Measurements from ENCODE around the gene ZNF593OS. TPM values are rescaled to one million over a fixed set of nuclear protein-coding genes. Genes with fewer than 3 reads are reported as not detected.

ZNF593OS gene
- total RNA-seq, 1 experiment from 2014 or later: not detected

DNA sequence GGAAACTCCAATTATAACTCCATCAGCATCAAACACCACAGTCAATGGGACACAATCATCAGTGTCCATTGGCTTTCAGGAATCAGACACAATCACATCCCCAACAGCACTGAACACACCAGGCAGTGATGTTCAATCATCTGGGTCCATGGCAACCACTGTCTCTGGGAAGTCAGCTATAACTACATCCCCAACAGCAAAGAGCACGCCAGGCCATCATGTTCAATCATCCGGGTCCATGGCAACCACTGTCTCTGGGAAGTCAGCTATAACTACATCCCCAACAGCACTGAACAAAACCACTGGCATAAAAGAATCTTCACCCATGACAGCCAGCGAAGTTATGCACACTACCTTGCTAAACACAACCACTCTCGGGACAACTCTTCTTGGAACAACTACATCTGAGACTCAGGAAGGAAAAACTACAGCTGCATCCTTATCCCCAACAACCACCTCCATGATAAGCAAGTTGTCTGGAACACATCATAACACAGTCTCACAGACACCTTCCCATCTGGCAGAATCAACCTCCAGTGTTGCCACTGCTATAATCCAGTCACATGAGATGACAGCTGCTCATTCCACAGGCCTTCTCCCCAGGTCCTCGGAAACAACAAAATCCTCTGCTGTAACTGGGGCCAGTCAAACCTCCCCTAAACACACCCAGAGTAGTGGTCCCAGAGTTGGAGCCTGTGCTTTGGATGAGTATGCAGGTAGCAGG lies 38.7 kb upstream of the ZNF593OS start:
- Mint-ChIP-seq H3K9me3 (no peaks in the 10 kb centered on the region), H3K4me3 (no peak overlapping the region), H3K27me3 (ENCODE audit: low read depth) (peaks cover 5% of the 10 kb centered on the region), H3K4me1 (no peaks in the 10 kb centered on the region), H3K27ac (no peak overlapping the region), H3K36me3 (ENCODE audit: insufficient read depth in 1 of 3, low read depth in 3 of 3) (no peaks in the 10 kb centered on the region)
- H3K4ac ChIP-seq (ENCODE audit: low read depth, low read length): no peak overlapping the region
- H2BK120ac ChIP-seq (ENCODE audit: low read depth, low read length, poor library complexity, severe bottlenecking): no peak overlapping the region
- no peaks in the 10 kb centered on the region for H3K4me1 ChIP-seq (ENCODE audit: insufficient read depth, low read length)
- H3K18ac ChIP-seq (ENCODE audit: insufficient read length, low read depth, low read length): no peak overlapping the region
- TF ChIP-seq, protein P1, sequence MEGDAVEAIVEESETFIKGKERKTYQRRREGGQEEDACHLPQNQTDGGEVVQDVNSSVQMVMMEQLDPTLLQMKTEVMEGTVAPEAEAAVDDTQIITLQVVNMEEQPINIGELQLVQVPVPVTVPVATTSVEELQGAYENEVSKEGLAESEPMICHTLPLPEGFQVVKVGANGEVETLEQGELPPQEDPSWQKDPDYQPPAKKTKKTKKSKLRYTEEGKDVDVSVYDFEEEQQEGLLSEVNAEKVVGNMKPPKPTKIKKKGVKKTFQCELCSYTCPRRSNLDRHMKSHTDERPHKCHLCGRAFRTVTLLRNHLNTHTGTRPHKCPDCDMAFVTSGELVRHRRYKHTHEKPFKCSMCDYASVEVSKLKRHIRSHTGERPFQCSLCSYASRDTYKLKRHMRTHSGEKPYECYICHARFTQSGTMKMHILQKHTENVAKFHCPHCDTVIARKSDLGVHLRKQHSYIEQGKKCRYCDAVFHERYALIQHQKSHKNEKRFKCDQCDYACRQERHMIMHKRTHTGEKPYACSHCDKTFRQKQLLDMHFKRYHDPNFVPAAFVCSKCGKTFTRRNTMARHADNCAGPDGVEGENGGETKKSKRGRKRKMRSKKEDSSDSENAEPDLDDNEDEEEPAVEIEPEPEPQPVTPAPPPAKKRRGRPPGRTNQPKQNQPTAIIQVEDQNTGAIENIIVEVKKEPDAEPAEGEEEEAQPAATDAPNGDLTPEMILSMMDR (conservative IDR thresholded peaks at IDR 0.05): no peak
- no peaks in the 10 kb centered on the region for H3K79me1 ChIP-seq (ENCODE audit: insufficient read depth, low read depth, low read length, poor library complexity, severe bottlenecking)
- no peaks in the 10 kb centered on the region for H4K20me1 ChIP-seq (ENCODE audit: control insufficient read depth, insufficient read depth, insufficient read length)
- no peak overlapping the region for H4K91ac ChIP-seq (ENCODE audit: insufficient read length, low read depth, low read length)
- H3K9ac ChIP-seq (ENCODE audit: extremely low read depth, insufficient read length, low read length): no peak overlapping the region
- H3K27me3 ChIP-seq (ENCODE audit: insufficient read depth, low read length): no peaks in the 10 kb centered on the region
- H3K23me2 ChIP-seq (ENCODE audit: insufficient read length, low read depth, low read length, poor library complexity, severe bottlenecking): no peaks in the 10 kb centered on the region
- H2BK5ac ChIP-seq (ENCODE audit: insufficient read length, low read length): no peak overlapping the region
- no CpG with 5 or more reads among the region's 5 CpGs for WGBS (ENCODE audit: extremely low coverage, insufficient read length, low lambda C conversion rate)
- no peak overlapping the region for H3K27ac ChIP-seq (ENCODE audit: insufficient read length, low read depth, low read length)
- no peaks in the 10 kb centered on the region for H3K79me2 ChIP-seq (ENCODE audit: insufficient read depth, low read length)
- H3K9me3 ChIP-seq (ENCODE audit: control insufficient read depth, low read depth, low read length): no peaks in the 10 kb centered on the region
- no peak for DNase-seq
- H3K4me2 ChIP-seq (ENCODE audit: insufficient read depth, insufficient read length, low read length): no peak overlapping the region
- H3K14ac ChIP-seq (ENCODE audit: insufficient read depth, low read length): no peak overlapping the region
- H2BK12ac ChIP-seq (ENCODE audit: insufficient read length, low read depth, low read length): no peak overlapping the region
- H3K56ac ChIP-seq (ENCODE audit: insufficient read length, low read depth, low read length): no peak overlapping the region
- no peak overlapping the region for H4K8ac ChIP-seq (replicated peaks; ENCODE audit: insufficient read length, low read depth, low read length)
- no peak overlapping the region for H4K5ac ChIP-seq (ENCODE audit: insufficient read length, low read depth, low read length)
- H2BK20ac ChIP-seq (ENCODE audit: low read depth, low read length, poor library complexity, severe bottlenecking): no peak overlapping the region
- H2AFZ ChIP-seq (ENCODE audit: low read length): no peak overlapping the region
- H3K23ac ChIP-seq (ENCODE audit: insufficient read length, low read depth, low read length): no peak overlapping the region
- H2AK5ac ChIP-seq (ENCODE audit: insufficient read length, low read length): no peak overlapping the region
- H2BK15ac ChIP-seq (ENCODE audit: low read depth, low read length): no peak overlapping the region
- H3T11ph ChIP-seq (ENCODE audit: low read length): no peak overlapping the region

Measured in H9 (cell line).